DND-41 (cell line): Measurements from ENCODE around the gene DAPP1.

ENCODE experiments used
- ATAC-seq: fragments of 200-7000 bp; cut with Tn5 transposase; 3 replicates; pipeline ENCODE4 v1.9.1; 2021; ENCODE audit warnings: low read depth; ENCODE audit not compliant: insufficient read depth
- DNase-seq: peaks from one replicate; pipeline ENCODE4 v3.0.0-alpha.2; 2020
- H2AFZ ChIP-seq: 2 replicates; pipeline ENCODE4 v1.6.0; 2012; ENCODE audit warnings: low read depth, low read length
- H3K27ac ChIP-seq: 2 replicates; pipeline ENCODE4 v1.5.1; 2012; ENCODE audit warnings: low read length, inconsistent platforms
- H3K27me3 ChIP-seq: fragments of 200-600 bp; sonication (generic); 2 replicates; pipeline ENCODE4 v1.6.0; 2012; ENCODE audit warnings: low read length, mild to moderate bottlenecking, inconsistent platforms; ENCODE audit not compliant: insufficient read depth, poor library complexity
- H3K36me3 ChIP-seq: 2 replicates; pipeline ENCODE4 v1.5.1; 2012; ENCODE audit warnings: low read length, inconsistent platforms; ENCODE audit not compliant: insufficient read depth
- H3K4me1 ChIP-seq: 2 replicates; pipeline ENCODE4 v1.5.1; 2012; ENCODE audit warnings: mild to moderate bottlenecking, low read length; ENCODE audit not compliant: insufficient read depth
- H3K4me2 ChIP-seq: 2 replicates; pipeline ENCODE4 v1.6.0; 2012; ENCODE audit warnings: mild to moderate bottlenecking, moderate library complexity, low read length, inconsistent platforms; ENCODE audit not compliant: insufficient read depth
- H3K4me3 ChIP-seq, 2 experiments: fragments of 200-600 bp in 1 of 2; shearing (Covaris generic) in 1 of 2; 2 replicates each; pipeline ENCODE4 v1.5.1; 2012 to 2016; ENCODE audit warnings: inconsistent platforms in 2 of 2, low read length in 2 of 2, mild to moderate bottlenecking in 2 of 2, low read depth in 1 of 2, moderate library complexity in 1 of 2
- H3K79me2 ChIP-seq: 2 replicates; pipeline ENCODE4 v1.6.0; 2012; ENCODE audit warnings: low read length, inconsistent platforms; ENCODE audit not compliant: insufficient read depth
- H3K9ac ChIP-seq: 2 replicates; pipeline ENCODE4 v1.6.0; 2012; ENCODE audit warnings: low read depth, mild to moderate bottlenecking, inconsistent platforms, low read length, moderate library complexity
- H3K9me3 ChIP-seq: 2 replicates; pipeline ENCODE4 v1.5.1; 2012; ENCODE audit warnings: low read length, moderate library complexity, mild to moderate bottlenecking, inconsistent platforms; ENCODE audit not compliant: insufficient read depth, severe bottlenecking
- H4K20me1 ChIP-seq: 2 replicates; pipeline ENCODE4 v1.6.0; 2012; ENCODE audit warnings: low read length; ENCODE audit not compliant: insufficient read depth
- EZH2 ChIP-seq: IDR thresholded peaks from 3 replicates; pipeline ENCODE4 v1.6.1; 2012; ENCODE audit warnings: borderline replicate concordance, low read depth, mild to moderate bottlenecking, moderate library complexity, low read length, inconsistent platforms; ENCODE audit not compliant: severe bottlenecking
- TF ChIP-seq, protein P1 (sequence below): IDR thresholded peaks from 2 replicates; pipeline ENCODE4 v1.5.1; 2012; ENCODE audit warnings: borderline replicate concordance, low read length, moderate library complexity, mild to moderate bottlenecking; ENCODE audit not compliant: poor library complexity, severe bottlenecking; ENCODE audit errors: extremely low read depth

DAPP1 gene

DNA sequence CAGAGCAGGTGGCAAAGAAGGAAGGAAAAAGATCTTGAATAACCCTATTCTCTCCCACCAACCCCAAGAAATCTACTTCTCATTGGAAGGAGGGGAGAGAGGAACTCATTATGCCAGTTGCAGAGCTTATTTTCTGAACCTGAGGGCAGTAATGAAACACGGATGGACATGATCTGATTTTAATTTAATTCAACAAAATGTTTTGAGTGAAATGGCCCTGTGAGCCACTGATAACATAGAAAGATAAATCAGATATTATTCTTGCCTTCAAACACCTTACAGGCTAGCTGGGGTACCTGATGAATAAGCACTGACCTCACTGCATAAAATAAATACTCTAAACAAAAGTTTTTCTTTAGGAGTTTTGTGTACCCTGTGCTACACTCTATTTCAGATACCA lies 30.3 kb downstream of the DAPP1 start:
- Histone ChIP-seq H3K4me3 (no peak overlapping the region), H3K9me3 (no peaks in the 10 kb centered on the region), H3K36me3 (no peaks in the 10 kb centered on the region), H3K9ac (no peak overlapping the region), H2AFZ (no peak overlapping the region), H3K27ac (no peak overlapping the region), H3K27me3 (no peaks in the 10 kb centered on the region), H3K79me2 (no peaks in the 10 kb centered on the region), H4K20me1 (no peaks in the 10 kb centered on the region), H3K4me1 (no peaks in the 10 kb centered on the region), H3K4me2 (no peak overlapping the region)
- TF ChIP-seq, protein P1, sequence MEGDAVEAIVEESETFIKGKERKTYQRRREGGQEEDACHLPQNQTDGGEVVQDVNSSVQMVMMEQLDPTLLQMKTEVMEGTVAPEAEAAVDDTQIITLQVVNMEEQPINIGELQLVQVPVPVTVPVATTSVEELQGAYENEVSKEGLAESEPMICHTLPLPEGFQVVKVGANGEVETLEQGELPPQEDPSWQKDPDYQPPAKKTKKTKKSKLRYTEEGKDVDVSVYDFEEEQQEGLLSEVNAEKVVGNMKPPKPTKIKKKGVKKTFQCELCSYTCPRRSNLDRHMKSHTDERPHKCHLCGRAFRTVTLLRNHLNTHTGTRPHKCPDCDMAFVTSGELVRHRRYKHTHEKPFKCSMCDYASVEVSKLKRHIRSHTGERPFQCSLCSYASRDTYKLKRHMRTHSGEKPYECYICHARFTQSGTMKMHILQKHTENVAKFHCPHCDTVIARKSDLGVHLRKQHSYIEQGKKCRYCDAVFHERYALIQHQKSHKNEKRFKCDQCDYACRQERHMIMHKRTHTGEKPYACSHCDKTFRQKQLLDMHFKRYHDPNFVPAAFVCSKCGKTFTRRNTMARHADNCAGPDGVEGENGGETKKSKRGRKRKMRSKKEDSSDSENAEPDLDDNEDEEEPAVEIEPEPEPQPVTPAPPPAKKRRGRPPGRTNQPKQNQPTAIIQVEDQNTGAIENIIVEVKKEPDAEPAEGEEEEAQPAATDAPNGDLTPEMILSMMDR: no peak
- no peak for TF ChIP-seq EZH2
- DNase-seq (no peak), ATAC-seq (no peak)

DNA sequence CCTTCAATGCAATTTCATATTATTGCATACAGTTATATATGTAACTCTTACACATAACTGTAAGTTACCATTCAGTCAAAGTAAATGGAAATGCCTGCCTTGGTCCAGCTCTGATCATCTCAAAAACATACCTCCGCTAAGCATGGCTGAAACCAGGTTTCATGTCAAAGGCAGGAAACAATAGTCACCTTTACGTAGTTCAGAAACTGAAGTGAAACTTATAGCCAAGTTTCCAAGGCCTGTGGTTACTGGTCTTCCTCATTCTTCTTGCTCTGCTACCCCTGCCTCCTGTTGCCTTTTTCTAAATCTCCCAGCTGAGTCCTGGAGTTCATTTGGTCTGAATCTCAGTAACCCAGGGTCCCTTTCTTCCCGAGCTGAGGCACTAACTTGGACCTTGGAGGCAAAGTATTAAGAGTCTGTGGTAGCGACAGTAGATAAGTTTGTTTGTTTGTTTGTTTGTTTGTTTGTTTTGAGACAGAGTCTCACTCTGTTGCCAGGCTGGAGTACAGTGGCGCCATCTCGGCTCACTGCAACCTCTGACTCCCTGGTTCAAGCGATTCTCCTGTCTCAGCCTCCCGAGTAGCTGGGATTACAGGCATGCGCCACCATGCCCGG lies 30.8 kb downstream of the DAPP1 start:
- DNase-seq (no peak), ATAC-seq (no peak)
- H3K79me2 ChIP-seq: no peaks in the 10 kb centered on the region
- no peak overlapping the region for H3K9ac ChIP-seq
- no peaks in the 10 kb centered on the region for H3K9me3 ChIP-seq
- TF ChIP-seq, protein P1: no peak
- no peak for TF ChIP-seq EZH2
- no peak overlapping the region for H3K4me2 ChIP-seq
- H2AFZ ChIP-seq: no peak overlapping the region
- H3K27ac ChIP-seq: no peak overlapping the region
- no peaks in the 10 kb centered on the region for H4K20me1 ChIP-seq
- H3K36me3 ChIP-seq: no peaks in the 10 kb centered on the region
- H3K4me1 ChIP-seq: no peaks in the 10 kb centered on the region
- no peaks in the 10 kb centered on the region for H3K27me3 ChIP-seq
- no peak overlapping the region for H3K4me3 ChIP-seq

DNA sequence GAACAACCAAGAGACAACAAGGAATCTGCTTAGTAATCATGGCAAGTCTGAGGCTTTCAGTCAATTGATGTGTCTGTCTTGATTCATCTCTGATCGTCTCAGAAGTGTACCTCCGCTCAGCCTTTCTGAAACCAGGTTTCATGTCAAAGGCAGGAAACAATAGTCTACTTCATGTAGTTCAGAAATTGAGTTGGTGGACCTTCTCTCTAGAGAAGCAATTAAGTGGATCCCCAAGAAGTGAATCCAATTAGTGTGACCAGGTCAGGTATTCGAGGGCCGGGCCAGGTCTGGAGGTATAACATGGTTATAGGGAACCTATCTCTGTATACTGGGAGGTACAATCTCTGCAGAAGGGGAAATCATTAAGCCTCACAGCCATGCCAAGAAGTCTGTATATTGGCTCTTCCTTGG lies 32.0 kb downstream of the DAPP1 start:
- H3K4me3 ChIP-seq: no peak overlapping the region
- no peaks in the 10 kb centered on the region for H3K36me3 ChIP-seq
- H4K20me1 ChIP-seq: no peaks in the 10 kb centered on the region
- ATAC-seq (no peak), DNase-seq (no peak)
- no peaks in the 10 kb centered on the region for H3K4me1 ChIP-seq
- H3K9ac ChIP-seq: no peak overlapping the region
- H3K9me3 ChIP-seq: no peaks in the 10 kb centered on the region
- no peak overlapping the region for H2AFZ ChIP-seq
- no peak overlapping the region for H3K27ac ChIP-seq
- no peak overlapping the region for H3K4me2 ChIP-seq
- TF ChIP-seq, protein P1: no peak
- TF ChIP-seq EZH2: no peak
- H3K27me3 ChIP-seq: no peaks in the 10 kb centered on the region
- no peaks in the 10 kb centered on the region for H3K79me2 ChIP-seq

DNA sequence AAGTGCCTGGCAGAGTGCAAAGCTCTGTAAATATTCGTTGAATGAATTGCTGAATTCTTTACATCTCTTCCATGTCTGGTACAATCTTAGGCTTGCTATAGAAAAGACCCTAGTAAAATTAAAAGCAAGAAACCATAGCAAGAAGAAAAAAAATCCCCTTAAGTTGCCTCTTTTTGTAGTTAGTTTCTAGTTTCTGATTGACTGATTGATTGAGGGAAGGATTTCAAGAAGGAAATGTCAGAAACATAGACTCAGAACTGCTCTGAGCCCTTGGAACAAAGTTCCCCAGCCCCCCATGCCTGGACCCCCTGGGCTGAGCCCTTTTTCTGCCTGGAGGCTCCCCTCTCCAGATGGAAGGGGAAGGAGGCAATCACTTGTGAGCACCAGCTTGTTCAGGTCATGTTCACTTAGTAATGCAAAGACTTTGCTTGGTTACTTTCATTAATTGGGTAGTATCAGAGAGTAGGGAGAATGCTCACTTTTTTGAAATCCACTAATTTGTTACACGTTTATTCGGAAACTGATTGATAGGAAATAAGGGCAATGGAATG lies 35.6 kb downstream of the DAPP1 start:
- no peaks in the 10 kb centered on the region for H4K20me1 ChIP-seq
- no peak for ATAC-seq
- H3K4me3 ChIP-seq: no peak overlapping the region

More for the DNA sequence above, 35.6 kb downstream of the DAPP1 start:
- Histone ChIP-seq H3K36me3 (no peaks in the 10 kb centered on the region), H2AFZ (no peak overlapping the region), H3K9ac (no peak overlapping the region), H3K27ac (no peak overlapping the region), H3K9me3 (no peaks in the 10 kb centered on the region), H3K27me3 (peaks cover 2% of the 10 kb centered on the region), H3K79me2 (no peaks in the 10 kb centered on the region), H3K4me1 (no peaks in the 10 kb centered on the region), H3K4me2 (no peak overlapping the region)
- DNase-seq: no peak
- no peak for TF ChIP-seq EZH2
- TF ChIP-seq, protein P1: no peak
